ENCODE data around the gene HCCS. TPM values are rescaled to one million over a fixed set of nuclear protein-coding genes. Genes with fewer than 3 reads are reported as not detected.

Gene HCCS
- total RNA-seq, 1 donor from 2014 or later = 12.5 TPM

GRCh38 chrX:11172415-11172814 lies 61.3 kb downstream of the HCCS start:
- TF ChIP-seq, protein P1, sequence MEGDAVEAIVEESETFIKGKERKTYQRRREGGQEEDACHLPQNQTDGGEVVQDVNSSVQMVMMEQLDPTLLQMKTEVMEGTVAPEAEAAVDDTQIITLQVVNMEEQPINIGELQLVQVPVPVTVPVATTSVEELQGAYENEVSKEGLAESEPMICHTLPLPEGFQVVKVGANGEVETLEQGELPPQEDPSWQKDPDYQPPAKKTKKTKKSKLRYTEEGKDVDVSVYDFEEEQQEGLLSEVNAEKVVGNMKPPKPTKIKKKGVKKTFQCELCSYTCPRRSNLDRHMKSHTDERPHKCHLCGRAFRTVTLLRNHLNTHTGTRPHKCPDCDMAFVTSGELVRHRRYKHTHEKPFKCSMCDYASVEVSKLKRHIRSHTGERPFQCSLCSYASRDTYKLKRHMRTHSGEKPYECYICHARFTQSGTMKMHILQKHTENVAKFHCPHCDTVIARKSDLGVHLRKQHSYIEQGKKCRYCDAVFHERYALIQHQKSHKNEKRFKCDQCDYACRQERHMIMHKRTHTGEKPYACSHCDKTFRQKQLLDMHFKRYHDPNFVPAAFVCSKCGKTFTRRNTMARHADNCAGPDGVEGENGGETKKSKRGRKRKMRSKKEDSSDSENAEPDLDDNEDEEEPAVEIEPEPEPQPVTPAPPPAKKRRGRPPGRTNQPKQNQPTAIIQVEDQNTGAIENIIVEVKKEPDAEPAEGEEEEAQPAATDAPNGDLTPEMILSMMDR (IDR thresholded peaks at IDR 0.05) = no peak
- TF ChIP-seq POLR2A (IDR thresholded peaks at IDR 0.05) = no peak
- TF ChIP-seq POLR2AphosphoS5 (IDR thresholded peaks at IDR 0.05; ENCODE audit: insufficient read depth in 1 of 2, low read depth in 1 of 2) = no peak
- Histone ChIP-seq H3K27ac (no peak overlapping the region), H3K36me3 (no peaks in the 10 kb centered on the region), H3K4me1 (no peaks in the 10 kb centered on the region), H3K9me3 (no peaks in the 10 kb centered on the region), H3K27me3 (no peaks in the 10 kb centered on the region), H3K4me3 (no peak overlapping the region)
- intact Hi-C loops (cut with DNase I) = no loop called here
- no peak for DNase-seq (ENCODE audit: extremely low spot score in 2 of 2)

Small RNA genes within 50 kb of the gene (small RNA-seq; reads per million reads assigned to genes)
- gene RF00019 = not detected
- gene RF02271 = not detected

Other genes with a start within 250 kb of the HCCS start
- gene AMELX, start 182.1 kb downstream of the HCCS start, total RNA-seq = not detected